Measurements from ENCODE around the gene HOXD11.

DNA sequence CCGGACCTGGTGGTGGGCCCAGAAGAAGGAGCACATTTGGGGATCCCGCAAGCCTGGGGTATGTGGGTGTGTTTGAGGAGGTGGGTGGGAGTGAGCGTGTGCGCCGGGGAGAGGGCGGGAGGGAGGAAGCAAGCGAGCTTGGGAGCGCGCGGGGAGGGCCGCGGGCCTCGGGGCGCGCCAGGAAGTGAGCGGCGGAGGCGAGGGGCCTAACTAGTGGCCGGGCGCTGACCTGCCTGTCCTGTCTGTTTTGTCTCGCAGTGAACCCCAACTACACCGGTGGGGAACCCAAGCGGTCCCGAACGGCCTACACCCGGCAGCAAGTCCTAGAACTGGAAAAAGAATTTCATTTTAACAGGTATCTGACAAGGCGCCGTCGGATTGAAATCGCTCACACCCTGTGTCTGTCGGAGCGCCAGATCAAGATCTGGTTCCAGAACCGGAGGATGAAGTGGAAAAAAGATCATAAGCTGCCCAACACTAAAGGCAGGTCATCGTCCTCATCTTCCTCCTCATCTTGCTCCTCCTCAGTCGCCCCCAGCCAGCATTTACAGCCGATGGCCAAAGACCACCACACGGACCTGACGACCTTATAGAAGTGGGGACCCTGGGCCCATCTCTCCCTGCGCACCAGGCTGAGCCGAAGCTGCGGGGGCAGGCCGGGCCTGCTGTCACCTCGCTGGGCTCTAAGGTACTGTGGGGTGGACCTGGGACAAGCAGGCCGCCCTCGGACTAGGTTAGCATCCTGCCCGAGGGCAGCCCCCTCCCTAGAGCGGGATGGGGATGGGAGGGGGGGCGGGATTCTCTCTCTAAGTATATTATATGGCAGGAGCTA, 45.5 kb downstream of the HOXD11 start:
- TF ChIP-seq POLR2A (IDR thresholded peaks at IDR 0.05; ENCODE audit: low read depth, low read length), result no peak
- no peak for TF ChIP-seq TAF1 (IDR thresholded peaks at IDR 0.05; ENCODE audit: borderline replicate concordance, low read depth, low read length)

Measured in GM12892 (cell line).